Activated T-cell treated with anti-CD3 and anti-CD28 coated beads, Interleukin-2, amount 50 U/mL, for 24 hours (primary cell): ENCODE data around the gene INS.

ENCODE experiments used
- DNase-seq: peaks from one replicate; pipeline ENCODE4 v3.0.0-alpha.2; 2020
- H3K27ac Mint-ChIP-seq: 2 replicates; pipeline ENCODE4 v1.8.0; 2020; ENCODE audit warnings: mild to moderate bottlenecking, mixed read lengths
- H3K27me3 Mint-ChIP-seq: 2 replicates; pipeline ENCODE4 v1.8.0; 2020; ENCODE audit warnings: mixed read lengths
- H3K36me3 Mint-ChIP-seq: 2 replicates; pipeline ENCODE4 v1.8.0; 2020; ENCODE audit warnings: low read depth, mixed read lengths
- H3K4me1 Mint-ChIP-seq: 2 replicates; pipeline ENCODE4 v1.8.0; 2020; ENCODE audit warnings: low read depth, mixed read lengths
- H3K4me3 Mint-ChIP-seq: 2 replicates; pipeline ENCODE4 v1.8.0; 2020; ENCODE audit warnings: mild to moderate bottlenecking, moderate library complexity, mixed read lengths
- H3K9me3 Mint-ChIP-seq: 2 replicates; pipeline ENCODE4 v1.8.0; 2020; ENCODE audit warnings: mixed read lengths

INS gene

GRCh38 chr11:2160736-2161259 is at the start of gene INS:
TSS of gene INS (minus strand) at chr11:2161209. CDS start at chr11:2160971, 238 bp downstream.
- Mint-ChIP-seq H3K4me1 (no peaks in the 10 kb centered on the region), H3K27ac (no peak within 1 kb of the TSS), H3K27me3 (peaks cover 18% of the 10 kb centered on the region), H3K9me3 (no peaks in the 10 kb centered on the region), H3K4me3 (no peak within 1 kb of the TSS), H3K36me3 (no peaks in the 10 kb centered on the region)
- DNase-seq: no peak

GRCh38 chr11:2210366-2211112 is 49.5 kb upstream of the INS start:
- peaks cover 17% of the 10 kb centered on the region for H3K4me1 Mint-ChIP-seq

GRCh38 chr11:2209900-2210321 is 48.9 kb upstream of the INS start:
- DNase-seq: peak; percentile 18
- H3K4me1 Mint-ChIP-seq: peaks cover 17% of the 10 kb centered on the region
- no peak overlapping the region for H3K27ac Mint-ChIP-seq
- no peaks in the 10 kb centered on the region for H3K27me3 Mint-ChIP-seq
- no peak overlapping the region for H3K4me3 Mint-ChIP-seq
- H3K36me3 Mint-ChIP-seq: no peaks in the 10 kb centered on the region
- H3K9me3 Mint-ChIP-seq: no peaks in the 10 kb centered on the region

More at GRCh38 chr11:2210366-2211112, 49.5 kb upstream of the INS start:
- DNase-seq: peak; percentile 19
- no peak overlapping the region for H3K27ac Mint-ChIP-seq
- H3K27me3 Mint-ChIP-seq: no peaks in the 10 kb centered on the region
- H3K9me3 Mint-ChIP-seq: no peaks in the 10 kb centered on the region
- H3K4me3 Mint-ChIP-seq: no peak overlapping the region
- H3K36me3 Mint-ChIP-seq: no peaks in the 10 kb centered on the region

GRCh38 chr11:2209370-2209801 is 48.4 kb upstream of the INS start:
- H3K27ac Mint-ChIP-seq: no peak overlapping the region
- H3K4me3 Mint-ChIP-seq: no peak overlapping the region
- H3K27me3 Mint-ChIP-seq: no peaks in the 10 kb centered on the region
- no peaks in the 10 kb centered on the region for H3K9me3 Mint-ChIP-seq
- peak; percentile 20 for DNase-seq
- no peaks in the 10 kb centered on the region for H3K36me3 Mint-ChIP-seq
- peaks cover 16% of the 10 kb centered on the region for H3K4me1 Mint-ChIP-seq

GRCh38 chr11:2208691-2209369 is 47.8 kb upstream of the INS start:
- Mint-ChIP-seq H3K36me3 (no peaks in the 10 kb centered on the region), H3K4me1 (peaks cover 10% of the 10 kb centered on the region), H3K27ac (no peak overlapping the region), H3K27me3 (no peaks in the 10 kb centered on the region), H3K4me3 (no peak overlapping the region), H3K9me3 (no peaks in the 10 kb centered on the region)
- peak; percentile 21 for DNase-seq

GRCh38 chr11:2207773-2208621 is 47.0 kb upstream of the INS start:
- peak; percentile 23 for DNase-seq
- no peaks in the 10 kb centered on the region for H3K36me3 Mint-ChIP-seq
- no peak overlapping the region for H3K4me3 Mint-ChIP-seq
- H3K4me1 Mint-ChIP-seq: peaks cover 4% of the 10 kb centered on the region
- no peaks in the 10 kb centered on the region for H3K9me3 Mint-ChIP-seq
- H3K27ac Mint-ChIP-seq: no peak overlapping the region
- no peaks in the 10 kb centered on the region for H3K27me3 Mint-ChIP-seq

GRCh38 chr11:2207212-2207611 is 46.2 kb upstream of the INS start:
- H3K27ac Mint-ChIP-seq: no peak overlapping the region
- H3K9me3 Mint-ChIP-seq: no peaks in the 10 kb centered on the region
- no peaks in the 10 kb centered on the region for H3K27me3 Mint-ChIP-seq
- DNase-seq: peak; percentile 21
- H3K36me3 Mint-ChIP-seq: no peaks in the 10 kb centered on the region
- H3K4me1 Mint-ChIP-seq: peaks cover 1% of the 10 kb centered on the region
- no peak overlapping the region for H3K4me3 Mint-ChIP-seq

GRCh38 chr11:2205981-2206690 is 45.1 kb upstream of the INS start:
- Mint-ChIP-seq H3K9me3 (no peaks in the 10 kb centered on the region), H3K27ac (no peak overlapping the region), H3K4me3 (no peak overlapping the region), H3K27me3 (no peaks in the 10 kb centered on the region), H3K4me1 (no peaks in the 10 kb centered on the region), H3K36me3 (no peaks in the 10 kb centered on the region)
- peak; percentile 7 for DNase-seq

- Mint-ChIP-seq H3K9me3 (no peaks in the 10 kb centered on the region), H3K4me1 (no peaks in the 10 kb centered on the region), H3K27ac (no peak overlapping the region), H3K27me3 (no peaks in the 10 kb centered on the region), H3K36me3 (no peaks in the 10 kb centered on the region), H3K4me3 (no peak overlapping the region)
- DNase-seq: peak; percentile 2
Measured at GRCh38 chr11:2205214-2205720, 44.3 kb upstream of the INS start.

- H3K27ac Mint-ChIP-seq: no peak overlapping the region
- H3K9me3 Mint-ChIP-seq: no peaks in the 10 kb centered on the region
- H3K36me3 Mint-ChIP-seq: no peaks in the 10 kb centered on the region
- H3K4me3 Mint-ChIP-seq: no peak overlapping the region
- H3K4me1 Mint-ChIP-seq: no peaks in the 10 kb centered on the region
- no peaks in the 10 kb centered on the region for H3K27me3 Mint-ChIP-seq
- DNase-seq: peak; percentile 22
Measured at GRCh38 chr11:2204361-2205213, 43.6 kb upstream of the INS start.

- H3K36me3 Mint-ChIP-seq: no peaks in the 10 kb centered on the region
- no peak overlapping the region for H3K27ac Mint-ChIP-seq
- H3K9me3 Mint-ChIP-seq: no peaks in the 10 kb centered on the region
- no peaks in the 10 kb centered on the region for H3K4me1 Mint-ChIP-seq
- DNase-seq: peak; percentile 25
- no peaks in the 10 kb centered on the region for H3K27me3 Mint-ChIP-seq
- no peak overlapping the region for H3K4me3 Mint-ChIP-seq
Measured at GRCh38 chr11:2203440-2204259, 42.6 kb upstream of the INS start.

GRCh38 chr11:2202900-2203439 is 42.0 kb upstream of the INS start:
- Mint-ChIP-seq H3K27me3 (no peaks in the 10 kb centered on the region), H3K4me3 (no peak overlapping the region), H3K4me1 (no peaks in the 10 kb centered on the region), H3K27ac (no peak overlapping the region), H3K9me3 (no peaks in the 10 kb centered on the region), H3K36me3 (no peaks in the 10 kb centered on the region)
- no peak for DNase-seq
